GM18873 (cell line): Measurements from ENCODE around the gene TAGAP.

Experiments used
- ATAC-seq: cut with Tn5 transposase; IDR thresholded peaks from one replicate; pipeline ENCODE4 v1.9.1; 2021; ENCODE audit warnings: mild to moderate bottlenecking, moderate library complexity, moderate number of reproducible peaks; ENCODE audit not compliant: unreplicated experiment, low FRiP score

Gene TAGAP, protein sequence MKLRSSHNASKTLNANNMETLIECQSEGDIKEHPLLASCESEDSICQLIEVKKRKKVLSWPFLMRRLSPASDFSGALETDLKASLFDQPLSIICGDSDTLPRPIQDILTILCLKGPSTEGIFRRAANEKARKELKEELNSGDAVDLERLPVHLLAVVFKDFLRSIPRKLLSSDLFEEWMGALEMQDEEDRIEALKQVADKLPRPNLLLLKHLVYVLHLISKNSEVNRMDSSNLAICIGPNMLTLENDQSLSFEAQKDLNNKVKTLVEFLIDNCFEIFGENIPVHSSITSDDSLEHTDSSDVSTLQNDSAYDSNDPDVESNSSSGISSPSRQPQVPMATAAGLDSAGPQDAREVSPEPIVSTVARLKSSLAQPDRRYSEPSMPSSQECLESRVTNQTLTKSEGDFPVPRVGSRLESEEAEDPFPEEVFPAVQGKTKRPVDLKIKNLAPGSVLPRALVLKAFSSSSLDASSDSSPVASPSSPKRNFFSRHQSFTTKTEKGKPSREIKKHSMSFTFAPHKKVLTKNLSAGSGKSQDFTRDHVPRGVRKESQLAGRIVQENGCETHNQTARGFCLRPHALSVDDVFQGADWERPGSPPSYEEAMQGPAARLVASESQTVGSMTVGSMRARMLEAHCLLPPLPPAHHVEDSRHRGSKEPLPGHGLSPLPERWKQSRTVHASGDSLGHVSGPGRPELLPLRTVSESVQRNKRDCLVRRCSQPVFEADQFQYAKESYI

DNA sequence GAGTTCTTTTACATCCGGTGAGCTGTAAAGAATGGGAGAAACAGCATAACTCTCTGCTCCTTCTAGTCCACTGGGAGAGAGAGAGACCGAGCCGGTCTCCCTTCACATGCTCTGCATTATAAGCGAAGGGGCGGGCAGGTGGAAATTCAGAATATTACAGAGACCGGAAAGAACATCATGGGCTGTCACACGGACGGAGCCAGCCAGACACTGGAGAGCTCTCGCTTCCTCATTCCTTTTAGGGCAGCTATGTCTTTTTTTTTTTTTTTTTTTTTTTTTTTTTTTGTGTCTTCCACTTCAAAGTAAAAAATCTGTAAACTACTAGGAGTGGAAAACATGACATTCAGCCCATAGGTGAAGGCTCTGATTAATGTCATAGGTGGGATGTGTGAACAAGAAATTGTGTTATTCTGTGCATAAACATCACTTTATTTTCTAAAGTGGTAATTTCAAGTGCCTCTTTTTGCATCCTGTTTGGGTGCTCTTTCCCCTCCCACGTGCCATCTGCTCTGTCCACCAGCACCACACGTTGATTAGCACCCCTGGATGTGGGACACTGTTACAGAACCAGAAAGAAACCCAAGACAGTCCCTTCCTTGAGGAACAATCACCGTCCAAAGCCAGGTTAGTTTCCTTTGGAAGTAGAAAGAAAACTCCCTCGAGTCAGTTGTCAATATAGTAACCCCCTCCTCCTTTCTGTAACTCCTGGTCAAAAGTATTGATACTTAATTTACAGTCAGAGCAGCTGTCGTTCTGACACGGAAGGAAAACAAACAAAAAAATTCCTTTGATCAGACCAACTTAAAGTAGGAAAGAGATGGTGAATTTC, at the start of gene TAGAP:
TAGAP (minus strand) TSS at position 93 of the 829 bp plus-strand sequence. CDS start 845 bp downstream, outside the sequence.
- peak; percentile 83 for ATAC-seq

DNA sequence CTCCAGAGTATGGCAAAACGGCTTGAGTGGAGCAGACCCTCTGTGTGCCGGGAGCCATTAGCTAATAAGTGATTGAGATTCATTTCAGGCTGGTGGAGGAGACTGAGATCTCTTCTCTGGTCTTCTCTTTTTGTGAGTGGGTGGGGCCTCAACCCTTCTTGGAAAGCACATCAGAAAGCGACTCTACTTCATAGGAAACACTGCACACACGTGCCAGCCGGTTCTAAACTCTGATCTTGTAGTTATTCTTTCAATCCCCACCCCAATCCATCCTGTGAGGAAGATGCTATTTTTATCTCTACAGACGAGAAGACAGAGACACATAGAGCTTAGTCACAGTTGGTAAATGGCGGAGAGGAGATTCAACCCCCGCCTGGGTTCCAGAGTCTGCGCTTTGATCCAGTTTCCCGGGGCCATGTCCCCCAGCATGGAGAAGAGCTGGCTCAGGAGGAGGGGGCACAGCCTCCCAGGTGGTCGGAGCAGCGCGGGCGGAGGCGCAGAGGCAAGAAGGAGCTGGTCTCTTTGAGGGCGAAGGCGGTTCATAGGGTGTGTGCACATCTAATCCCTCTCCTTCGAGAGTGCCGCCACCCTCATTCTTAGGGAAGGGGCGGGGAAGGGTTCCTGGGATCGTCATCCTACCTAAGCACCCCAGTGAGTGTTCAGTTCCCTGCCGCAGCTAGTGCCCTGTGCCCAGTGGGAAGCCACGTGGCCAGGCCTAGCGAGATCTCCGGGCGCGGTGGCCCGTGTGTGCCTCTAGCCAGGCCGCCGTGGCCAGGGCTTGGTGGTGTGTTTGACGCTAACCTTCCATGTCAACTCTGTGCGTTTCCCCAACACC, 49.0 kb upstream of the TAGAP start:
- no peak for ATAC-seq

GRCh38 chr6:159092631-159093030, 47.8 kb upstream of the TAGAP start:
- no peak for ATAC-seq

- no peak for ATAC-seq
These were observed 46.0 kb upstream of the TAGAP start for GRCh38 chr6:159090530-159091480.

- no peak for ATAC-seq
These were observed 45.1 kb upstream of the TAGAP start for GRCh38 chr6:159089909-159090308.

DNA sequence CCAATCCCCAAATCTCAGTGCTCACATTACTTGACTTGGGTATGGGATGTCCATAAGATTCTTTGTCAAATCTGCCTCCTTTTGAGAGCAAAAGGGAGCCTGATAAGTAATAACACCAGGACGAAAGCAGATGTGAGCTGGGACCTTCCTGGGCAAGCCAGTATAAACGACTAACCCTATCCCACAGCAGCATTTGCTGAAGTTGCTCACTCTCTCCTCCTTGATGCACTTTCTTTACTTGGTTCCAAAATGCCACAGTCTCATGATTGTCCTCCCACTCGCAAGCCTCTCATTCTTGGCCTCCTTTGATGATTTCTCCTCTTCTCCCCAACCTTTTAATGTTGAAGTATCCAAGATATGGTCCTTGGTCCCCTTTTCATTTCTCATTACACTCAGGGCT, 44.7 kb upstream of the TAGAP start:
- no peak for ATAC-seq

- ATAC-seq, result no peak
These were observed 41.3 kb upstream of the TAGAP start for GRCh38 chr6:159086033-159086618.

GRCh38 chr6:159085396-159085895, 40.7 kb upstream of the TAGAP start:
- ATAC-seq, result no peak

DNA sequence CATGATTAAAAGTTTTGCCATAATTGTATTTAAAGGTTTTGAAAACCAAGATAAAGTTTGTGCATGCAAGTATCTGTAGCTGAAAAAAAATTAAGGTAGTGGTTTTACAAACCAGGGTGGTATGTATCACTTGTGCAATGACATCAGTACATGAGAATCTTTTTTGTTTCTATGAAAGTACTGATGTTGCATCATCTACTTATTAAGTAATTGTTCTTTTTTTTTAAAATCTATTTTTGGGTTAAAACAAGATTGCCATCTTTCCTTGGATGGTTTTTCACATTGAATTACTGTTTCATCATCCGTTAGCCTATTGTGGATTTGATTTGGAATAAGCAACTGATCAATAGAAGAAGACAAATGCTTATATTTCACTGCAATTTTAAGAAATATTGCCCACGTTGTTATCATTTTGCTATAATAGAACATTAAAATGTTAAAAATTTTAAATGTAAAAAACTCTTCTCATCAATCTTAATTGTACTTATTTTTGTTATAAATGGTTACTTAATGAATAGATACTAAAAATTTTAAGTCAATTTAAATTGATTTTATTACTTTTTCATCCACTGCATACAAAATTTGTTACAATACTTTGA, 39.8 kb upstream of the TAGAP start:
- no peak for ATAC-seq

DNA sequence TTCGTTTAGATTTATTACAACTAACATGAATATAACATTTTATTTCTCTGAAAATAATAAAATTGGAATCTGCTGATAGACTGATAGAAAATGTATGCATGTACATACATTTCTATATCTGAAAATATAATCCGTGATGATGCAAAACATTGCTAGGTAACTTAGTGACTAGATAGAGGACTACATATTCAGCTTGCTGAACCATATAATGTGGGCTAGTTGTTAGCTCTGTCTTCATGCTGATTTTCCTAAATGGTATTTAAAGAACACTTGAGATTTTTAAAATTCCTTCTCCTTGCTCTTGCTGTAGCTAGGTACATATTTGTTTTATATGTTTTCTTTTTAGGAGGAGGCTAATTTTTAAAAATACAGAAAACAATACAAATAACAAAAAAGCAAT, 38.4 kb upstream of the TAGAP start:
- no peak for ATAC-seq

GRCh38 chr6:159082039-159082815, 37.4 kb upstream of the TAGAP start:
- no peak for ATAC-seq

GRCh38 chr6:159080217-159080976, 35.6 kb upstream of the TAGAP start:
- ATAC-seq, result no peak

DNA sequence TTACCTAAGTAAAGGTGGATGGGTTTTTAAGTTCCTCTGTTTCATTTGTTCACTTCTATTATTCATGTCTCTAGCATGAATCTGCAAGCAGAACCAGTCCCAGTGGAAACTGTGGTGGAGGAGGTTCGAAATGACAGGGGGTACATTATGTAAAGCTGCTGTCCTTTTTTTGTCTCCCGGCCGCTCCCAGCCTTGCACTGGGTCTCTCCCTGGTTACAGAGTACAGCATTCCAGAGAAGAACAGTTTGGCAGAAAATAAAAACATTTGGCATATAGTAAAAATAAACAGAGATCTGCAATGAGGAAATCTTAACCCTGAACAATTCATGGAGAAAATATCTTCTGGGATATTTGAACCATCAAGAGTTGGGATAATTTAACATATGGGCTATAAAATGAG, 34.6 kb upstream of the TAGAP start:
- ATAC-seq, result no peak

GRCh38 chr6:159077123-159077522, 32.3 kb upstream of the TAGAP start:
- ATAC-seq, result no peak

- no peak for ATAC-seq
These were observed 30.9 kb upstream of the TAGAP start for GRCh38 chr6:159075506-159076228.

DNA sequence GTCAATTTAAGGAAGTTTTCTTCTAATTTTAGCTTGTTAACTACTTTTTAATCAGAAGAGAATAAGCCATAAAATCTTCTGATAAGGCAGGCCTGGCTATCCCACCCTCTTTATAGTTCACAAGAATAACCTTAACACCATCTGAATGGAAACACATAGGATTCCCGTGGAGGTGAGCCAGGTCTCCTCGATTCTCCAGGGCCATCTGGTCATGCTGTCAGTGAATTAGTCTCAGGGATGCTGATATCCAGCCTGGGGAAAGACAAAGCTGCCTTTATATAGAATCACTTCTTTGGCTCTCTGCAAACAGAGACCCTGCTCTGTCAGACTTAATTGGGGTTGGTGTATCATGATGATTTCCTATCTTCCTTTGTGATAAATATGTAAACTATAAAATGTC, 30.1 kb upstream of the TAGAP start:
- no peak for ATAC-seq
